Esophagus squamous epithelium (tissue), 5 donors: ENCODE results near the gene PHACTR2. TPM values are rescaled to one million over a fixed set of nuclear protein-coding genes. Genes with fewer than 3 reads are reported as not detected.

ENCODE experiments used
- DNase-seq: peaks from one replicate; lab custom pipeline; 2025; lab: John Stamatoyannopoulos, UW
- H3K27ac ChIP-seq, 4 donors: fragments of 200-600 bp; sonication (generic); one replicate each; pipeline ENCODE4 v1.5.1; 2016 to 2019; ENCODE audit warnings: mild to moderate bottlenecking in 1 of 4
- H3K27me3 ChIP-seq, 4 donors: fragments of 200-600 bp; sonication (generic); 1 replicate in 3 of 4; 2 replicates in 1 of 4; pipeline versions ENCODE4 v1.5.1 to v1.6.0; 2017 to 2021; ENCODE audit warnings: antibody characterized with exemption in 1 of 4
- H3K36me3 ChIP-seq, 3 donors: fragments of 200-600 bp; sonication (generic); one replicate each; pipeline ENCODE4 v1.5.1; 2016 to 2019
- H3K4me1 ChIP-seq, 3 donors: fragments of 200-600 bp; sonication (generic); one replicate each; pipeline ENCODE4 v1.5.1; 2017 to 2019
- H3K4me3 ChIP-seq, 4 donors: fragments of 200-600 bp; sonication (generic); 1 replicate in 3 of 4; 2 replicates in 1 of 4; pipeline ENCODE4 v1.5.1; 2016 to 2019; ENCODE audit warnings: mild to moderate bottlenecking in 2 of 4, moderate library complexity in 1 of 4
- H3K9me3 ChIP-seq, 3 donors: fragments of 200-600 bp; sonication (generic); one replicate each; pipeline ENCODE4 v1.5.1; 2016 to 2019
- POLR2A ChIP-seq, 4 donors: fragments of 450-650 bp; IDR thresholded peaks; one replicate each; pipeline ENCODE4 v1.6.1; 2017; ENCODE audit warnings: antibody characterized with exemption in 4 of 4, mild to moderate bottlenecking in 4 of 4, moderate library complexity in 3 of 4
- whole genome bisulfite sequencing, 2 donors: methylation state at CpG; one replicate each; pipeline ENCODE4 v1.1.5; 2018; 5-methylcytosine and 5-hydroxymethylcytosine counted together
- intact Hi-C: fragments of 100-400 bp; cut with DNase I; formaldehyde crosslinking; loops from one replicate; pipeline ENCODE4 v1.15.0; 2022
- total RNA-seq, 4 donors: library from RNA; depleted of rRNA; stranded (reverse); fragments of >200 nt; gene quantifications; one replicate each; pipeline ENCODE4 v1.1.0, GENCODE V29; 2016
- TF ChIP-seq, protein P1 (sequence below), 6 experiments: fragments of 450-650 bp in 4 of 6; fragments of 200-600 bp in 2 of 6; sonication (generic) in 2 of 6; IDR thresholded peaks; one replicate each; pipeline ENCODE4 v1.5.1; 2016 to 2019; ENCODE audit warnings: antibody characterized with exemption in 6 of 6, mild to moderate bottlenecking in 4 of 6, moderate library complexity in 4 of 6
- donor health status: DM: yes; HTN: yes; CAD: no.

The PHACTR2 gene
- total RNA-seq, 4 donors from 2014 or later = 25.1 to 76.9 (median 45.1) TPM

DNA sequence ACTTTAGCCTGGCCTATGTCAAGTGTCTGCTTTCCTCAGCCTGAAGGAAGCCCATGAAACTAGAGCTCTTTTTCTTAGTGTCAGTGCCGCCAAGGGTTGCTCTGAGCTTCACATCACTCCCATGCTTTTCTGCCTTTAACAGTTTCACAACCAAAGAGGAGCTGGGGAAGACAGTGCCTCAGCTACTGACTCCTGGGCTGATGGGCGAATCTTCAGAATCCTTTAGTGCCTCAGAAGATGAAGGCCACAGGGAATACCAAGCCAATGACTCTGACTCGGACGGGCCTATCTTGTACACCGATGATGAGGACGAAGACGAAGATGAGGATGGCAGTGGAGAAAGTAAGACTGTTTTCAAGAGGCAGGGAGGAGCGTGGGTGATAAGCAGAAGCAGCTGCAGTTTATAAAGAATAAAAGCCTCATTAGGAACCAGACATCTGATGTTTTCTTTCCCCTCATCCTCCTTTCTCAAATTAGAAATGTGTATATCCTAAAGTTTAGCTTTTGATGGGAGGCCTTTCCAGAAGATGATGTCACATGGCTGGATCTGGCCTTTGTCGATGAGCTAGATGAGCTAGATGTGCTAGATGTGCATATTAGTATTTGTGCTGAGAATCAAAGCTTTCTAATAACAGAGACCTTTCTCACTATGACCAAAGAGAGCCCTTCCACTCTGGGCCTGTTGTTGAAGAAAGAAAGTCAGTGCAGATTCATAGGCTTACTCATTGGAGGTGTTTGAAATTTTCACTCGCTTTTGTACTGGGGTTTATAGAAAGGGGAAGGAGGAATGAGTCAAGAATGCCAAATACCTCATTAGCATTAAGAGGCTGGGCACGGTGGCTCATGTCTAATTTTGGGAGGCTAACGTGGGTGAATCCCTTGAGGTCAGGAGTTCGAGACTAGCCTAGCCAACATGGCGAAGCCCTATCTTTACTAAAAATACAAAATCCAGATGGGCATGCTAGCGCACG, 94.6 kb downstream of the PHACTR2 start:
- intact Hi-C loops = no loop called here

DNA sequence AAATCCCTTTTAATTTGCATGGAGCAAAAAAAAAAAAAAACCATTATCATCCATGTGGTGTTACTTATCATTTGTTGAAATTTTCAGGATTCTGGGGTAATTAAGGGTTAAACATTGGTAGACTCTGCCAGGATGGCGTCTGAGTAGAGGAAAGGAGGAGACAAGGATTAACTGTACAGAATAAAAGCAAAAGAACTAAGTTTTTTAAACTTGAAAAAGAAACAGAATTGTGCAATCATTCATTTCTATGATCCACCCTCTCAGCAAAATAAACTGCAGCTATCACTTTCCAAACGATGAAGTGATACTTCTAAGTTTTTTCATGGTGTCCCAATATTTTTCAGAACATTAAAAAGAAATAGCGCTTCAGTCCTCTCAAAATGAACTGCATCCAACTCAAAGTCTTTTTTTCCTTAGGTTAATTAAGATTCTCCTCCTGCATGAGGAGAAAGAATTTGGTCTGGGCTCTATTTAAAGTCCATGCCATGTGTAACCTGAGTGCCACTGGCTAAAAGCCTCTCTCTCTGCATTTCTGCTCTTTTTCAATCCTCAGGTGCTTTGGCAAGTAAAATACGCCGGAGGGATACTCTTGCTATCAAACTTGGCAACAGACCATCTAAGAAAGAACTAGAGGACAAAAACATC, 95.9 kb downstream of the PHACTR2 start:
- no peak for DNase-seq
- H3K36me3 ChIP-seq = peaks cover 0 to 49% (median 0%) of the 10 kb centered on the region in 3 donors
- H3K9me3 ChIP-seq = no peaks in the 10 kb centered on the region
- H3K27ac ChIP-seq = peak overlapping the region; percentile 49 to 86 (median 76)
- H3K4me1 ChIP-seq = peaks cover 9 to 49% (median 32%) of the 10 kb centered on the region in 3 donors
- peak overlapping the region in 1 of 4 donors; percentile 9 for H3K4me3 ChIP-seq
- intact Hi-C loops = no loop called here
- TF ChIP-seq, protein P1, sequence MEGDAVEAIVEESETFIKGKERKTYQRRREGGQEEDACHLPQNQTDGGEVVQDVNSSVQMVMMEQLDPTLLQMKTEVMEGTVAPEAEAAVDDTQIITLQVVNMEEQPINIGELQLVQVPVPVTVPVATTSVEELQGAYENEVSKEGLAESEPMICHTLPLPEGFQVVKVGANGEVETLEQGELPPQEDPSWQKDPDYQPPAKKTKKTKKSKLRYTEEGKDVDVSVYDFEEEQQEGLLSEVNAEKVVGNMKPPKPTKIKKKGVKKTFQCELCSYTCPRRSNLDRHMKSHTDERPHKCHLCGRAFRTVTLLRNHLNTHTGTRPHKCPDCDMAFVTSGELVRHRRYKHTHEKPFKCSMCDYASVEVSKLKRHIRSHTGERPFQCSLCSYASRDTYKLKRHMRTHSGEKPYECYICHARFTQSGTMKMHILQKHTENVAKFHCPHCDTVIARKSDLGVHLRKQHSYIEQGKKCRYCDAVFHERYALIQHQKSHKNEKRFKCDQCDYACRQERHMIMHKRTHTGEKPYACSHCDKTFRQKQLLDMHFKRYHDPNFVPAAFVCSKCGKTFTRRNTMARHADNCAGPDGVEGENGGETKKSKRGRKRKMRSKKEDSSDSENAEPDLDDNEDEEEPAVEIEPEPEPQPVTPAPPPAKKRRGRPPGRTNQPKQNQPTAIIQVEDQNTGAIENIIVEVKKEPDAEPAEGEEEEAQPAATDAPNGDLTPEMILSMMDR (IDR thresholded peaks at IDR 0.05) = no peak
- no peak for TF ChIP-seq POLR2A (IDR thresholded peaks at IDR 0.05)
- no peaks in the 10 kb centered on the region for H3K27me3 ChIP-seq
- WGBS, 2 donors = 31 to 50% methylated on average over 3 to 5 of the region's 5 CpGs

More for the DNA sequence above, 94.6 kb downstream of the PHACTR2 start:
- Histone ChIP-seq H3K27ac (peak overlapping the region; percentile 50 to 86 (median 80)), H3K9me3 (no peaks in the 10 kb centered on the region), H3K36me3 (peaks cover 0 to 49% (median 0%) of the 10 kb centered on the region in 3 donors), H3K4me3 (no peak overlapping the region), H3K4me1 (peaks cover 9 to 49% (median 32%) of the 10 kb centered on the region in 3 donors), H3K27me3 (no peaks in the 10 kb centered on the region)
- no peak for TF ChIP-seq POLR2A (IDR thresholded peaks at IDR 0.05)
- TF ChIP-seq, protein P1 (IDR thresholded peaks at IDR 0.05) = no peak
- WGBS, 2 donors = 62 to 67% methylated on average over 16 of the region's 16 CpGs
- no peak for DNase-seq

DNA sequence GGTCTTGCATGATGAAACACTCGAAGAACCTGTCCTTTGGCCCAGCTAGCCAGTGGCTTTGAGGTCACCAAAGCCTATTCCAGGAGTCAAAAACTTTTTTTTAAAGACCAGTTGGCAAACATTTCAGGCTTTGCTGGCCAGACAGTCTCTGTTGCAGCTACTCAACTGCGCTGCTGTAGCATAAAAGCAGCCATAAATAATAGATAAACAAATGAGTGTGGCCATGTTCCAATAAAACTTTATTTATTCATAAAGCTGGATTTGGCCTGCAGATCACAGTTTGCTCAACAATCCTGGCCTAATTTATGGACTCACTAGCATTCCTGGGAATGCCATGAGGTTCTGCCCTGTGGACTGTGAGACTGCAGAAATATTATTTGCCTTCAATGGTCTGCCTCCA, 96.6 kb downstream of the PHACTR2 start:
- Histone ChIP-seq H3K27me3 (no peaks in the 10 kb centered on the region), H3K36me3 (peaks cover 0 to 46% (median 0%) of the 10 kb centered on the region in 3 donors), H3K9me3 (no peaks in the 10 kb centered on the region), H3K27ac (peak overlapping the region; percentile 49 to 86 (median 76)), H3K4me1 (peaks cover 9 to 49% (median 32%) of the 10 kb centered on the region in 3 donors), H3K4me3 (peak overlapping the region in 1 of 4 donors; percentile 9)
- WGBS, 2 donors = 35 to 38% methylated on average over 2 of the region's 2 CpGs
- DNase-seq = no peak
- TF ChIP-seq POLR2A (IDR thresholded peaks at IDR 0.05) = no peak
- TF ChIP-seq, protein P1 (IDR thresholded peaks at IDR 0.05) = no peak
- intact Hi-C loops = no loop called here

DNA sequence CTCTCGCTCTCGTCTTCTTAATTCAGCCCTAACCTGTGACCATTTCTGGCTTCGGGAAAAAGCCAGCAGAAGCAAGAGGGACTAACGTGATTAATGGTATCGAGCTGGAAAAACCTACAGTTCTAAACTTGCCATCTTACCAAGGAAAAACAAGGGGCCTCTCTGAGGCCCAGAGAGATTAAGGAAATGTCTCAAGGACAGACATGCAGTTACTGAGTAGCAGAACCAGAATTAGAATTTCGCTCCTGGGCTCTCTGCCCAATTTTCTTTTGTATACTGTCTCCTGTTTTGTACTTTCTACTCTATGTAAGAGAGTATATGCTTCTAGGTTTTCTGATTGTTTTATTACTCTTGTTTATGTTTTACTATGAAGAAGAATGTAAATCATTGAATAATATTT, 97.6 kb downstream of the PHACTR2 start:
- Histone ChIP-seq H3K9me3 (no peaks in the 10 kb centered on the region), H3K4me1 (peaks cover 9 to 49% (median 32%) of the 10 kb centered on the region in 3 donors), H3K27me3 (no peaks in the 10 kb centered on the region), H3K27ac (peak overlapping the region; percentile 41 to 86 (median 76)), H3K36me3 (peaks cover 0 to 47% (median 0%) of the 10 kb centered on the region in 3 donors), H3K4me3 (no peak overlapping the region)
- 13 to 67% methylated on average over 6 of the region's 6 CpGs for WGBS, 2 donors
- intact Hi-C loops = no loop called here
- DNase-seq = no peak
- TF ChIP-seq, protein P1 (IDR thresholded peaks at IDR 0.05) = no peak
